IPS-20b (cell line): ENCODE measurements around the gene FST.

Experiments
- H3K27ac ChIP-seq: one replicate; pipeline ENCODE4 v1.5.1; 2013; ENCODE audit warnings: low read length
- H3K27me3 ChIP-seq: 2 replicates; pipeline ENCODE4 v1.6.1; 2013; ENCODE audit warnings: mild to moderate bottlenecking, low read length, inconsistent platforms; ENCODE audit not compliant: insufficient read depth
- H3K36me3 ChIP-seq: 2 replicates; pipeline ENCODE4 v1.6.1; 2013; ENCODE audit warnings: low read depth, mild to moderate bottlenecking, inconsistent platforms, low read length, moderate library complexity; ENCODE audit not compliant: insufficient read depth
- H3K4me1 ChIP-seq: 2 replicates; pipeline ENCODE4 v1.6.1; 2013; ENCODE audit warnings: mild to moderate bottlenecking, control low read depth, inconsistent platforms, low read length, moderate library complexity; ENCODE audit not compliant: insufficient read depth
- H3K4me3 ChIP-seq: 2 replicates; pipeline ENCODE4 v1.5.1; 2013; ENCODE audit warnings: mild to moderate bottlenecking, low read length, inconsistent platforms
- H3K9ac ChIP-seq: 2 replicates; pipeline ENCODE4 v1.6.1; 2013; ENCODE audit warnings: low read depth, mild to moderate bottlenecking, inconsistent platforms, low read length, moderate library complexity
- H3K9me3 ChIP-seq: 2 replicates; pipeline ENCODE4 v1.6.1; 2013; ENCODE audit warnings: mild to moderate bottlenecking, low read depth, low read length, inconsistent platforms; ENCODE audit not compliant: insufficient read depth

The FST gene, protein sequence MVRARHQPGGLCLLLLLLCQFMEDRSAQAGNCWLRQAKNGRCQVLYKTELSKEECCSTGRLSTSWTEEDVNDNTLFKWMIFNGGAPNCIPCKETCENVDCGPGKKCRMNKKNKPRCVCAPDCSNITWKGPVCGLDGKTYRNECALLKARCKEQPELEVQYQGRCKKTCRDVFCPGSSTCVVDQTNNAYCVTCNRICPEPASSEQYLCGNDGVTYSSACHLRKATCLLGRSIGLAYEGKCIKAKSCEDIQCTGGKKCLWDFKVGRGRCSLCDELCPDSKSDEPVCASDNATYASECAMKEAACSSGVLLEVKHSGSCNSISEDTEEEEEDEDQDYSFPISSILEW

DNA sequence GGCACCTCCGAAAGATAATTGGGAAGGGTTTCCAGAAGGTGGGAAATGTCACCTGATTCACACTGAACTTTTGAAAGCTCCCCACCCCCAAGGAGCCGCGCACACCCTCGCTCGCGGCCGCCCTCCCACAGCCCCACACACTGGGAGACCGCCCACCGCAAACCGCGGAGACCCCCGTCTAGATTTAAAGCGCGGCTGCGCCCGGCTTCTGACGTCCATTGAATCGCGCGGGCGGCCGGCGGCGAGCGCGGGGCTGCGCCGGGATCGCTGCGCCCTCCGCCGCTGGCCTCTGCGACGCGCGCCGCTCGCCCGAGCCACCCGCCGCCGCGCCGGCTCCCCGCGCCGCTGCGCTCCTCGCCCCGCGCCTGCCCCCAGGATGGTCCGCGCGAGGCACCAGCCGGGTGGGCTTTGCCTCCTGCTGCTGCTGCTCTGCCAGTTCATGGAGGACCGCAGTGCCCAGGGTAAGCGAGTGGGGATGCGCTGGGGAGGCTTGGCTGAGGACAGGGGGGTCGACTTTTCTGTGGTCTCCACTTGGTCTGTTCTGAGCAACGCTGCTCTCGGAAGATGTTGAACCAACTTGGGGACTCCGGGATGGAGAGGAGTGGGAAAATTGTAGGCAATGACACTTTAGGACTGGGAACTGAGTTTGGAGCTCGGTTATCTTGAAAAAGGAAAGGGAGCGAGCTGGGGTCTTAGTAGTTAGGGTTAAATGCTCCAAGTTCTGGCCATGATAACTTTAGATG, at the start of gene FST:
Gene FST, plus strand, starts transcription at position 214 of the 743 bp plus-strand sequence. Its CDS starts 163 bp downstream, at position 377.
- Histone ChIP-seq H3K27me3 (peaks cover 14% of the 10 kb centered on the region; the same call in 1 of the 2 replicates), H3K4me3 (peak within 1 kb of the TSS; percentile 90), H3K4me1 (peaks cover 8% of the 10 kb centered on the region; the same call in 1 of the 2 replicates), H3K27ac (no peak within 1 kb of the TSS), H3K9ac (peak within 1 kb of the TSS; percentile 85), H3K36me3 (peaks cover 28% of the 10 kb centered on the region), H3K9me3 (no peaks in the 10 kb centered on the region)

DNA sequence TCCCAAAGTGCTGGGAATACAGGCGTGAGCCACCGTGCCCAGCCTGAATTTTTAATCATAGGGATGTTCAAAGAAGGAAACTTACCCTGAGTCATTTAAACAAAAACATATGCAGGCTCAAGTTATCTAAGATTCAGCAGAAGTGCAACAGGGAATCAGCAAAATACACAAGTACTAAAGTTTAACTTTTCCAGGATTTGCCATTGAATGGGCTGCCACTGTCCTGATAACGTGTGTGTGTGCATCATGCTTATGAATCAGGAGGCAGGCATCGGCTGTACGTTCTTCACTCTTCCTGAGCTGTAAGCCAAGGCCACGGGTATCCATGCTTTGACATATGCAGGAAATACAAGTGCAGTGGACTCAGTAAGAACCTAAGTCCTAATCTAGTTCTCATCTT, 48.8 kb upstream of the FST start:
- H3K9ac ChIP-seq, result no peak overlapping the region
- H3K27me3 ChIP-seq, result no peaks in the 10 kb centered on the region
- H3K4me1 ChIP-seq, result peaks cover 3% of the 10 kb centered on the region; the same call in 1 of the 2 replicates
- no peak overlapping the region for H3K27ac ChIP-seq
- no peak overlapping the region for H3K4me3 ChIP-seq
- H3K36me3 ChIP-seq, result no peaks in the 10 kb centered on the region
- no peaks in the 10 kb centered on the region for H3K9me3 ChIP-seq

DNA sequence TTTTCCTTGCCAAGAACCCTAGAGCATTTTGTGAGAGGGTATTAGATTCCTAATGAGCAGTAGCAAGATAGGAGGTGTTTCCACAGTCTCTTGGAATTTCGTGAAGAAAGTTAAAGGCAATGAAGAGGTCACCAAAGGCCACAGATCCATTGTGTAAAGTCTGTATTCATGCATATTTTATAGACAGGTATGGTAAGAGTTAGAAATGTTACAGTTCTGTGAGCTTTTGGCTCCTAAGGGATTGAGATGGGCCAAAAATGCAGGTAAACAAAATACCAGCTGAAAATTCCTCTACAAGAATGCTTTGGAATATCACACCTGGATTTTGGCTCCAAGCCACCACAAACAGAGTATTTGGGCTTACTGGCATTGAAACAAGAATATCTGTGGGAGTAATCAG, 47.4 kb upstream of the FST start:
- peaks cover 3% of the 10 kb centered on the region; the same call in 1 of the 2 replicates for H3K4me1 ChIP-seq
- H3K27me3 ChIP-seq, result no peaks in the 10 kb centered on the region
- no peak overlapping the region for H3K27ac ChIP-seq
- H3K9me3 ChIP-seq, result no peaks in the 10 kb centered on the region
- no peak overlapping the region for H3K4me3 ChIP-seq
- H3K9ac ChIP-seq, result no peak overlapping the region
- H3K36me3 ChIP-seq, result no peaks in the 10 kb centered on the region

DNA sequence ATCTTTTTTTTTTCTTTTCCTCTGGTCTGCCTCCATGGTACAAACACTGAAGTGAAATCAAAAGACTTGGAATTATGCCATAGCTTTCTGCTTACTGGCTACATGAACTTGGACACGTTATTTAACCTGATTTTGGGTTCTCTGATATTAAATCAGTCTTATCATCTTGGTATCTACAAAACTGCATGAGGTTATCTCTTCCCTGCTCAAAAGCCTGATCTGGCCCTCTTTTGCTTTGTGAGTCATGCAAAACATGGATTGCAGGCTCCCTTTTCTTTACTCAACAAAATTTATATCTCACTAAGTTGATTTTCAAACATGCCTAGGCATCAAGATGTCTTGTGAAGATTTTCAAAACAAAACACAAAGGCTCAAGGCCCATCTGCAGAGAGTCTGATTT, 45.9 kb upstream of the FST start:
- no peak overlapping the region for H3K9ac ChIP-seq
- H3K36me3 ChIP-seq, result no peaks in the 10 kb centered on the region

DNA sequence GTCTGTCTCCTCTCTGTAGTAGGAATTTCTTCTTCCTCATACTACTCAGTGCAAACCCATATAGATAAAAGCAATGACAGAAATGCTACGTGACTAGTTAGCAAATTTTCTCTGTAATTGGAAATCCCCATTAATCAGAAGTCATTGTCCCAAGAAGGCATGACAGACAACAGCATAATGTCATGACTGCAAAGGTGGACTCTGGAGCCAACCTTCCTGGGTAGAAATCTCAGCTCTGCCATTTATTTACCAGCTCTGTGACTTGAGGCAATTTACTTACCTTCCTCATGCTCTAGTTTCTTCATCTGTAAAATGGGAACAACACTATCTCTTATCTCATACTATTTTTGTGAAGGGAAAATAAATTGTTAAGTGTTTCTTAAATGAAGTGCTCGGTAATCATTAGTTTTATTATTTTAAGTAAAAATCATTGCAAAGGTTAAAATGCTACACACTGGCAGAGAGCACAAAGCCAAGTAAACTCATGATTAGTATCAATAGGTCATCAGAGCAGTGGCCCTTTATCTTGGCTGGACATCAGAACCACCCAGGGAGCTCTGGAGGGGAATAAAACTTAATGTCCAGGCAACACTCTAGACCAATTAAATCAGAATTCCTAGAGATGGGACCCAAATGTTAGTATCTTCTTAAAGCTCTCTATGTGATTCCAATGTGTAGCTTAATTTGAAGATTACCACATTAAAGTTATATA, 43.8 kb upstream of the FST start:
- Histone ChIP-seq H3K9me3 (no peaks in the 10 kb centered on the region), H3K9ac (no peak overlapping the region), H3K36me3 (no peaks in the 10 kb centered on the region), H3K4me1 (no peaks in the 10 kb centered on the region), H3K27ac (no peak overlapping the region), H3K27me3 (no peaks in the 10 kb centered on the region), H3K4me3 (no peak overlapping the region)

More for the DNA sequence above, 45.9 kb upstream of the FST start:
- Histone ChIP-seq H3K9me3 (no peaks in the 10 kb centered on the region), H3K4me3 (no peak overlapping the region), H3K27me3 (no peaks in the 10 kb centered on the region), H3K27ac (no peak overlapping the region), H3K4me1 (no peaks in the 10 kb centered on the region)

DNA sequence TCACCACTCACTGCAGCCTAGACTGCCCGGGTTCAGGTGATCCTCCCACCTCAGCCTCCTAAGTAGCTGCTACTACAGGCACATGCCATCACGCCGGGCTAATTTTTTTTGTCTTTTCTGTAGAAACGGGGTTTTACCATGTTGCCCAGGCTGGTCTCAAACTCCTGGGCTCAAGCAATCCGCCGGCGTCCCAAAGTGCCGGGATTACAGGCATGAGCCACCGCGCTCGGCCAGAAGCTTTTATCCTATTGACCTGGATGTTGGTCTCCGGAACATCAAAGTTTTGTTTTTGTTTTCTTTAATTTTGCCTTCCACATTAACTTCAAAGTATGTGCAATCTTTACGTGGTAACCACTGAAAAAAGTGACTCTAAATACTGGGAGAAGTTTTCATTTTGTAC, 42.4 kb upstream of the FST start:
- Histone ChIP-seq H3K27ac (no peak overlapping the region), H3K9me3 (no peaks in the 10 kb centered on the region), H3K27me3 (no peaks in the 10 kb centered on the region), H3K36me3 (no peaks in the 10 kb centered on the region), H3K9ac (no peak overlapping the region), H3K4me1 (no peaks in the 10 kb centered on the region), H3K4me3 (no peak overlapping the region)

DNA sequence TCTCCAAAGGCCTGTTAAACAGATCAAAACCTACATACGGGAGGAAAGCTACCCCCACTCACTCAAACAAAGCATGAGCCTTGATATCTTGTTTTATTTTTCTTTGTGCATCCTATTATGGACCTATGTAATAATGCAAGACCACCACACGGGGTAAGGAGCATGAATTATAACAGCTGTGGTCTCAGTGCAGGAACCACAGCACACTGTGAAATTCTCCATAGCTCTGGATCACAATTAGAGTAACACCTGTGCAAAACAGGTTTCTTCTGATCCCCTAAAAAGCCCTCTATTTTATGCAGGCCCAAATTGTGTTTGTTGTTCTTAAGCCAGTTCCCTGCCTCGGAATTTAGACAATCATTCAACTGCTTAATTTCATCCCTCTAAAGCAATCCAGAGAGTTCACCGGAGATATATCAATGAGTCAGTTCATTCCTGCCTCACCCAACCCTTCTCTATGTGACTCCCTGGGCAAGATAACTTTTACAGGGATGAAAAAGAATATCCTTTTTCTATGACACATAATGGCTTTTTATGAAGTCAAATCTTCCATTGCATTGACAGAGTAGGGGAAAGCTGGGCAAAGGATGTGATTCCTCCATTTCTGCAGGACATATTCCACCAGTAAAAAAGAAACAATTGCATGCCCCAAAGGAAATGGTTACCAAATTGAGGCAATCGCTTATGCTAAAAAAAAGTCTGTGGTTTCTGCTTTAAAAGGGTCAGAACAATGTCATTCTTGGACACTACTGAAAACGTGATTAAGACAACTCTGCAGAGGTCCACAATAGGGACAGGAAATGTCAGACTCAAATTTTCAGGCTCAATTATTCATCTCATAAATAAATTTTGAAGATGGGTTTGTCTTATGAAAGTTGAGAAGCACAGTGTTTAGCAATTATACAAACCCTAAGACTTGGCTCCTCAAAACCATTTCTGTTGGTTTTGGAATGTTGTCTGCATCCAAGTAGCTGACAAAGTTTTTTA, 41.6 kb upstream of the FST start:
- Histone ChIP-seq H3K27ac (no peak overlapping the region), H3K4me3 (no peak overlapping the region), H3K27me3 (no peaks in the 10 kb centered on the region), H3K9me3 (no peaks in the 10 kb centered on the region), H3K4me1 (no peaks in the 10 kb centered on the region), H3K36me3 (no peaks in the 10 kb centered on the region), H3K9ac (no peak overlapping the region)

DNA sequence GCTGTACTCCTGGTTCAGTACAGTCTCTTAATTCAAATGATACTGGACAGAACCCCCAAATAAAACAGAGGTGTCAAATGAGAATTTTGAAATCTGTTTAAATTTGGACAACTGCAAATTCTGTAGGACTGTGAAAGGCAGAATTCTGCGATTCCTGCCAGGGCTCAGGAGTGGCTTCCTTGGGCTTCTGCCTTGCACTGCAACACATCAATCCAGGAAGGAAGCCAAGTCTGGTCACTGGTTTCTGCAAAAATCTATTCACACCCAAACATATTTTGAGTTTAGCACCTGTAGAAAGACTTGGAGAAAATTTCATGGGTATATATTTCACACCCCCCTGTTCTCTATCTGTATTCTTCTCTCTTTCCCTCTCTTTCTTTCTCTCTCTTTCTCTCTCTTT, 37.5 kb upstream of the FST start:
- Histone ChIP-seq H3K27me3 (no peaks in the 10 kb centered on the region), H3K9ac (no peak overlapping the region), H3K4me1 (no peaks in the 10 kb centered on the region), H3K27ac (no peak overlapping the region), H3K36me3 (no peaks in the 10 kb centered on the region), H3K4me3 (no peak overlapping the region), H3K9me3 (no peaks in the 10 kb centered on the region)

DNA sequence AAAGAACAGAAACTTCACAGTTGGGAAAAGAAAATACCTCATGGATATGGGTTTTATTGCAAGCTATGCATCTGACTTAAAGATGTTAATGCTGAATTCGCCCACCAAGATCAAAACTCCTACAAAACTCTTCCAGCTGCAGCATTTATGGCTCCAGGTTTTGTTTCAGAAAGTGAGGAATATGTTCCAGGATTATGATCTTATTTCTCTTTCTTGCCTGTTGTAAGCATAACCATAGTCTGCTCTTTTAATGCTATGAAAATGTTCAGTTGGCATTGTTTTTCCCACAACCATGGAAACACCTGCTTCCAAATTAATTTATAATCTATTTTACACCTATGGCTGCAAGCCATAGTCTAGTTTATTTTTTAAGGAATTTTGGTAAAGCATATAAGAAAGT, 34.9 kb upstream of the FST start:
- no peaks in the 10 kb centered on the region for H3K9me3 ChIP-seq
- no peaks in the 10 kb centered on the region for H3K27me3 ChIP-seq
- no peak overlapping the region for H3K4me3 ChIP-seq
- H3K4me1 ChIP-seq, result no peaks in the 10 kb centered on the region
- H3K36me3 ChIP-seq, result no peaks in the 10 kb centered on the region
- H3K27ac ChIP-seq, result no peak overlapping the region
- no peak overlapping the region for H3K9ac ChIP-seq

DNA sequence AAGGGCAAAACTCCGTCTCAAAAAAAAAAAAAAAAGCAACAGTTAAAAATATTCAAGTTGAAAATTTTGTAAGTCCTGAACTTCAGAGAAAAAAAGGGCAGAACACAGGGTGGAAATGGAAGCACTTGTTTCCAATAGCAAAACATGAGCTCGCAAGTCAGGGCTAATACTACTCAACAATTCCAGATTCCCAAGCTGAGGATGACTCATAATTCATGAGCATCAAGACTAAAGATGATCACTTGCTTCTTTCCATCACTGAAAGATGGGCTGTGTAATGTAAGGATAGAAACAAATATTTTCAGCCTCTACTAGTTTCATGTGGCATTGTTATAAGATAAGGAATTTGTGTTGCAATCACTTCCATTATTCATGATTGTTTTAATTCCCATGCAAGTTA, 33.5 kb upstream of the FST start:
- no peaks in the 10 kb centered on the region for H3K9me3 ChIP-seq
- no peak overlapping the region for H3K27ac ChIP-seq
- H3K4me1 ChIP-seq, result no peaks in the 10 kb centered on the region
- H3K27me3 ChIP-seq, result no peaks in the 10 kb centered on the region
- no peaks in the 10 kb centered on the region for H3K36me3 ChIP-seq
- no peak overlapping the region for H3K9ac ChIP-seq
- no peak overlapping the region for H3K4me3 ChIP-seq

DNA sequence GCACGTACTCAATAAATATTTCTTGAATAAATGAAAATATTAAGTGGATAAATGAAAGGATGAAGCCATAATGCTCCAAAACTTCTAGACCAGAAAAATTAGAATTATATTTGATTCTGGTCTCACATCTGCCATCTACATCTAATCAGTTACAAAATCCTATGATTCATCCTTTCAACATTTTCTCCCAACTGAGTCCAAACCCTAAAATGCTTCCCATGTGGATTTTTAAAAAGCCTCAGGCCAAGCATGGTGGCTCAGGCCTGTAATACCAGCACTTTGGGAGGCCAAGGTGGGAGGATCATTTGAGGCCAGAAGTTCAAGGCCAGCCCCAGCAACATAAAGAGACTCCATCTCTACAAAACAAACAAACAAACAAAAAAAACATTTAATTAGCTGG, 31.6 kb upstream of the FST start:
- Histone ChIP-seq H3K4me3 (no peak overlapping the region), H3K36me3 (no peaks in the 10 kb centered on the region), H3K27me3 (no peaks in the 10 kb centered on the region), H3K9ac (no peak overlapping the region), H3K4me1 (peaks cover 11% of the 10 kb centered on the region; the same call in 1 of the 2 replicates), H3K27ac (no peak overlapping the region), H3K9me3 (no peaks in the 10 kb centered on the region)
